OCI-LY3 (cell line): ENCODE results near the gene CDH8.

ENCODE experiments used
- CTCF ChIP-seq: fragments of 200-600, 300-600 bp; sonication (generic); IDR thresholded peaks from 2 replicates; pipeline ENCODE4 v1.5.1; 2014; ENCODE audit warnings: antibody characterized with exemption, low read length, low read depth
- EZH2phosphoT487 ChIP-seq: fragments of 200-600 bp; shearing (Covaris generic); IDR thresholded peaks from 2 replicates; pipeline ENCODE4 v1.6.1; 2018; ENCODE audit warnings: antibody characterized with exemption, mixed run types, low read depth

GRCh38 chr16:61858988-61859387 is 177.2 kb downstream of the CDH8 start:
- TF ChIP-seq CTCF (no peak), EZH2phosphoT487 (no peak)
